SU-DHL-6 (cell line): ENCODE results near the gene MCM9.

Source experiments
- CTCF ChIP-seq: fragments of 200-600 bp; sonication (generic); IDR thresholded peaks from one replicate; pipeline ENCODE4 v1.5.1; 2017; ENCODE audit warnings: antibody characterized with exemption, mild to moderate bottlenecking, low read length, moderate library complexity; ENCODE audit not compliant: insufficient read depth, poor library complexity, severe bottlenecking
- EZH2phosphoT487 ChIP-seq: fragments of 200-600 bp; sonication (generic), shearing (Covaris generic); conservative IDR thresholded peaks from 2 replicates; pipeline ENCODE4 v1.6.1; 2018; ENCODE audit warnings: mild to moderate bottlenecking, antibody characterized with exemption, low read length, moderate library complexity, mixed read lengths

GRCh38 chr6:118782651-118783050 lies 152.3 kb downstream of the MCM9 start:
- TF ChIP-seq CTCF = no peak
- TF ChIP-seq EZH2phosphoT487 = no peak
